Right ventricle myocardium superior (tissue), 1 donor: ENCODE results near the gene KDELR3. TPM values are rescaled to one million over a fixed set of nuclear protein-coding genes. Genes with fewer than 3 reads are reported as not detected.
"Not testable (repeated sequence)": the region's sequence is repeated elsewhere in the genome, so short reads cannot be mapped to it uniquely, and the experiment has no call there.

Experiments used
- ATAC-seq: fragments of 200-7000 bp; cut with Tn5 transposase; one replicate; pipeline ENCODE4 v1.9.1; 2020; ENCODE audit warnings: mild to moderate bottlenecking; ENCODE audit not compliant: poor library complexity
- DNase-seq: peaks from one replicate; pipeline ENCODE4 v3.0.0-alpha.2; 2020
- intact Hi-C: fragments of 100-400 bp; cut with DNase I; formaldehyde crosslinking; loops from one replicate; pipeline ENCODE4 v1.11.2; 2022
- total RNA-seq: library from RNA; stranded (reverse); fragmentation: NEBNext Ultra II Directional; extraction: Animal tissue kit (Norgen Biotek cat#: 25700); gene quantifications from one replicate; pipeline ENCODE4 v1.2.1, GENCODE V29; 2021
- donor health status: DM: no; HTN: yes; CAD: no; lungs with severe emphysema.

KDELR3 gene
- total RNA-seq, 1 donor from 2014 or later = 3.1 TPM

DNA sequence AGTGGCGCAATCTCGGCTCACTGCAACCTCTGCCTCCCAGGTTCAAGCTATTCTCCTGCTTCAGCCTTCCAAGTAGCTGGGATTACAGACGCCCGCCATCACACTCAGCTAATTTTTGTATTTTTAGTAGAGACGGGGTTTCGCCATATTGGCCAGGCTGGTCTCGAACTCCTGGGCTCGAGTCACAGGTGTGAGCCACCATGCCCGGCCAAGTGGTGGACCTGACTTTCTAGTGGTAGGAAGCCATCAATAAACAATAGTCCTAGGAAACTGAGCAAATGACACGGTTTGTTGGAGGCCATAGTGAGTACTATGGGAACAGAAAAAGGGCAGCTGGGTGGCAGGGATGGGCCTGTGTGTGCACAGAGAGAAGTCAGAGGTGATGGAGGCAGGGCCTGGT, 2.3 kb downstream of the KDELR3 start:
- intact Hi-C loops, DNase-seq, ATAC-seq: not testable (repeated sequence)

DNA sequence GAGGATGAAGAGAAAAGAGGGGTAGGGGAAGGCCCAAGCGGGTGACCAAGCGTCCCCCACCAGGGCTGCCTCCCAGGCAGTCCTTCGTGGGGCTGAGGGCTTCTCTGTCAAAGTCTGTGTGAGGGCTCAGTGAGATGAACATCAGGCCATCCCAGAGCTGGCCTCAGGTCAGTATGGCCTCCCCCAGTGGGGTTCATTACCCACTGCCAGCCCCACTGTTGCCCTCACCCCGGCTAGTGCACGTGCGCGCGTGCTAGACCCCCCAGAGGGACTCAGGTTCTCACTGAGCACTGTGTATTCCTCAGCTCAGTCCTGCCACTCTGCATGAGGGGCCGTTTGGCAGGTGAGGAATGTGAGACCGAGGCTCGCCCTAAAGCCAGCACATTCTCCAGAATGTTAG, 3.3 kb downstream of the KDELR3 start:
- intact Hi-C loops = no loop called here
- ATAC-seq (no peak), DNase-seq (no peak)

DNA sequence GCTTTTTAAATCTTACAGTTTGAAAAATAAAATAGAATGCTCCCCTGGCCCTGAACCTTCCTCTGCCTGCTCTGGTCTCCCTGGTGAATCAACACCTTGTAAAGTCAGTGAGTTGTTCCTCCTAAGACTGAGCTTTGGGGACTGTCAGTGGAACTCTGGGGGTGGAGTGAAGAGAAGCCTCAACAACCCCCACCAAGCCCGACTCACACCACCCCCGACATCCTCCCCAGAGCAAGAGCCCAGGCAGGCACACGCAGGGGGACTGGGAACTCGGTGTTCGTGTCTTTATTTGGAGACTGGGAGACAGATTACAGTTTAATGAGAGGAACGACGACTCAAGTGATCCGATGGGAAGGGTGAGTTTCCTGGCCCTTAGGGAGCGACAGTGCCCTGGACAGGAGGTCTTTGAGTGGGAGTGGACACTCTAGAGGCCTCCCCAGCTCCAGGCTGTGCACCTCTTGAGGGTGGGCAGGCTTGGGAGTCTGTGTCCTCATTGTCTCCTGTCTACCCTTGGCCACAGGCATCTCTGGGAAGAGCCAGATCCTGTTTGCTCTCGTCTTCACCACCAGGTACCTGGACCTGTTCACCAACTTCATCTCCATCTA, 6.2 kb downstream of the KDELR3 start:
- ATAC-seq (no peak), DNase-seq (no peak)
- intact Hi-C loops = no loop called here

DNA sequence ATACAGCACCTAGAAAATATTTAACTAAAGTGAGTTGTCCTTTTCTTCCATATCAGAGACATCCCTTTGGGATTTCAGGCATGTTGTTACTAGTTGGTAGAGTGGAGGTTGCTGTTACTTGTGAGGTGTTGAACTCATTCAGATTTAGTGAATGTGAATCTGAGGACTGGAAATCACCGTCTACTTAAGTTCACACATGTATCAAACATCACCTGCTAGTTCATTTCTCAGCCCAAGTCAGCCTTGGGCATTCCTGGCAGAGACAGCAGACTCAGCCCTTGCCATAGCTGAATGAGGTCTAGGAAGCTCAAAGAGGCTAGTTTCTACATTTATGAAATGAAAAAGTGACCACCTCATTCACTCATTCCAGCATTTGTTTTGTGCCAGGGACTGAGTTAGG, 9.7 kb downstream of the KDELR3 start:
- ATAC-seq (no peak), DNase-seq (no peak)
- intact Hi-C loops = no loop called here

DNA sequence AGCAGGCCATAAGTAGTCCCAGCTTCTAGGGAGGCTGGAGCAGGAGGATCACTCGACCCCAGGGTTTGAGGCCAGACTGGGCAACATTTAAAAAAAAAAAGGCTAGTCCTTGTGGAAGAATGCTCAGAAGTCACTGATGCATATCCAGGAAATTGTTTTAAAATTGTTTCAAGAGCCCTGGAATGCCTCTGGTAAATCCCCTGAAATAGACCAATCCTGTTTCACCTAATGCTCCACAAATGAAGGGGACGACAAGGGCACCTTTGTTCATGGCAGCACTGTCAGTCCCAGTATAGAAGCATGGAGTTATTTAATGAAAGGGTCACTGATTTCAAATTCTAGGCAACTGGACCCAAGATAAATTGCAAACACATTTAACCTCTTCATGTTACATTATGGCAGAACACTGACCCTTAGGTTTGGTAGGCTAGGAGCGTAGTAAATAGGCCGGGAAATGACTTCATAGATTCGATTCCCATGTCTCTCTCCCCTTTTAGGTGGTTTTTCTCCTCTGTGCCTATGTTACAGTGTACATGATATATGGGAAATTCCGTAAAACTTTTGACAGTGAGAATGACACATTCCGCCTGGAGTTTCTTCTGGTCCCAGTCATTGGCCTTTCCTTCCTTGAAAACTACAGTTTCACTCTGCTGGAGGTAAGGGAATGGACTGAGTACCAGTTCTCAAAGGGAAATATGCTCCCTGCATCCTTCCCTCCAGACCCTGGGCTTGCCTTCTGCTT, 11.4 kb downstream of the KDELR3 start:
- no peak for ATAC-seq
- intact Hi-C loops = no loop called here
- no peak for DNase-seq

DNA sequence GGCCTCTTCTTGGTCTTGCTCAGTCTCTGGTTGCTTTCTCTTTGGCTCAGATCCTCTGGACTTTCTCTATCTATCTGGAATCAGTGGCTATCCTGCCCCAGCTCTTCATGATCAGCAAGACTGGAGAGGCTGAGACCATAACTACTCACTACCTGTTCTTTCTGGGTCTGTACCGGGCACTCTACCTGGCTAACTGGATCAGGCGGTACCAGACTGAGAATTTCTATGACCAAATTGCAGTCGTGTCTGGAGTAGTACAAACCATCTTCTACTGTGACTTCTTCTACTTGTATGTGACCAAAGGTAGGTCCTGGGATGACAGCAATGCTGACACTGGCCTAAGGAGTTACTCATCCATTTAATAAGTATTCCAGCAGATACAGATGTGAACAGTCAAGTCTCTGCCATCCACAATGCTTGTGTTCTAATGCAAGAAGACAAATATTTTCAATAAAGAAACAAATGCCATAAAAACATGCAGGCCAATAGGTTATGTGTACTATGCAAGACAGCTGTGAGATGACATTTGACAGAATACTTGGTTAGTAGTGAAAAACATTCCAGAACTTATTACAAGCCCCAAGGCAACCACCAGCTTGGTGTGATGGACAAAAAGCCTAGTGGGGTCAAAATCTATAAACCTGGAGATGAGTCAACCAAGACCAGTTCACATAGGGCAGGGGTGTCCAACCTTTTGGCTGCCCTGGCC, 13.4 kb downstream of the KDELR3 start:
- ATAC-seq = no peak
- no peak for DNase-seq
- intact Hi-C loops = no loop called here

DNA sequence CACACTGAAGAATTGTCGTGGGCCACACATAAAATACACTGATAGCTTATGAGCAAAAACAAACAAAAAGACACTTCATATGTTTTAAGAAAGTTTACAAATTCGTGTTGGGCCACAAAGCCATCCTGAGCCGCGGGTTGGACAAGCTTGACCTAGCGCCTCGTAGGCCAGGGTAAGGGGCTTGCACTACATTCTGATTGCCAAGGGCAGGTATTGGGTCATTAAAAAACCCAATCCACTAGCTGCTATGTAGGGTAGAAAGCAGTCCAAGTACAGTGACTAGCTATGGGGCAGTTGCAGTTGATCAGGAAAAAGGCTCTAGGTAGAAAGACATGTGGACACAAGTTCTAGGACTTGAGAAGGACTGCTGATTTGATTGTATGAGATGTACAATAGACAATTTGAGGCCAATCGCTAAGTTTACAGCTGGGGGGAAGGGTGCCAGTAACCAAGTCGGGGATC, 14.0 kb downstream of the KDELR3 start:
- intact Hi-C loops = no loop called here
- ATAC-seq (no peak), DNase-seq (no peak)

DNA sequence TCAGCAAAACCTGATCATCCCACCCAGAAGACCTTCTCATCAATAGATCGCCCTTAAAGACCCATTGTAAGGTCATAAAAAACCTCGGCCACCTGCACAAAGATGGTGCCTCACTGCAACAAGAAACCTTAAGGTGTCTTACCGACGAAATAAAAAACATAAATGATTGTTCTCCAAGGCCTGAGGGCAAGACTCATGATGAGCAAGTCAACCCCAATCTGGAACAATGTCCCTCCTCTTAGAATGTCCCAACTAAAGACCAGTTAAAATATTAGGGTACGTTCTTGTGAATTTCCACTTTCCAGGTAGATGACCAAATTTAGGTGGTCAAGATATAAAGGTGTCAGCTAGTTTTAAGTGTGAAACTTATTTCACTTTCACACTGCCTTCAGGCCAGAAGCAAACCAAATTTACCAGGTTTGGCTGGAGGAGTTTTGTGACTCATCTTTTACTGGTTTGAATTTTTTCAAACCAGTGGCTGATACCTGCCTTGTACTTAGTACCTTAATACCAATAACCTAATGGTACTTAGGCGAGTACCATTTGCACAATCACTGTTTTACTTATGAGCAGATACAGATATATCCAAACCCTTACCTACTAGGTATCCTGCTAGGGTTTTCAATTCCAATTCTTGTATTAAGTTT, 14.9 kb downstream of the KDELR3 start:
- intact Hi-C loops = no loop called here
- DNase-seq (no peak), ATAC-seq (no peak)

DNA sequence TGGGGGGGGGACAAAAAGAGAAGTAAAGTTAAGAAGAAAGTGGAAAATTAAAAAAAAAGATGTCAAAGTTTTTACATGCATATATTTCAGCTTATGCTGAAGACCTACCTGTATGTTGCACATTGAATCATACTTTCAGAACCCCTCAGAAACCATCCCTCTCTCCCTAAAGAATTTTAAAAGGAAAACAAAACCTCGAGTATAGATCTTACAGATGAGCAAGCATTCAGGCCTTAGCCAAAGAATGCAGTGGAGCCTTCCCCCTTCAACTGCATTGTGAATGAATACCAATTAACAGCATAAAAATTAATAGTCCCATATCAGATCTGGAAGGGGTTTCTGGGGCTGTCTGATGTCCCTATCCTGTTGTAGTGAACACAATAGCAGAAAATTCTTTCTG, 16.3 kb downstream of the KDELR3 start:
- intact Hi-C loops = no loop called here

DNA sequence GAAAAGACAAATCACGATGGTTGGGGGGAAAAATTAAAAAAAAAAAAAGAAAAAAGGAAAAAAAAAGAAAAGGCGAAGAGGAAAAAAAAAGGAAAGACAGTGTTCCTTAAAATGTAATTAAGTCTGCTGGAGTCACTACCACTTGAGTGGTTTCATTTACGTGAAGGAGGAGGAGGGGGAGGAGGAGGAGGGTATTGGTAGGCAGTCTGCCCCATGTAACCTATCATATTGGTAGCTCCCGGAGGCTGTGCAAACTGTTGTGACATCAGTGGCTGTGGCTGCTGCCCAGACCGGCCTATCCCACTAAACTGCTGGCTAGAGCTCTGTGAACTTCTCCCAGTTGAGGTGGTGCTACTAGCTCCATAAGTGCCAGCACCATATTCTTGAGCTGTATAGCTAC, 17.9 kb downstream of the KDELR3 start:
- intact Hi-C loops = no loop called here
- DNase-seq = no peak
- peak; percentile 26 for ATAC-seq

More for the DNA sequence above, 16.3 kb downstream of the KDELR3 start:
- no peak for DNase-seq
- ATAC-seq = no peak

DNA sequence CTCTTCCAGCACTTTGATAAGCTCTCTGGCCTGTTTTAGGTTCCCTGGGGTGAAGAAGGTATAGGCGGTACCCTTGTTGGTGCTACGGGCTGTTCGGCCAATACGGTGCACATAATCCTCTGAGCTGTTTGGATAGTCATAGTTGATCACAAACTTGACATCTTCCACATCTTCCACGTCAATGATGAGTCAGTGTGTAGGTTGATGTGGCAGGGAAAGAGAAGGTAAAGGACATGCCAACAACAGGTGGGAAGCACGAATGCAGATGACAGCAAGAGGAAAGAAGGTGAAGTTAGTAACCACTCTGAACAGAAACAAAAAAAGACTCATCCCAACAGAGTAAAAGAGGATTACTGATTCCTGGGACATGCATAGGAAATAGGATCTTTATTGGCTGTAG, 20.1 kb downstream of the KDELR3 start:
- DNase-seq (no peak), ATAC-seq (no peak)
- intact Hi-C loops = no loop called here

DNA sequence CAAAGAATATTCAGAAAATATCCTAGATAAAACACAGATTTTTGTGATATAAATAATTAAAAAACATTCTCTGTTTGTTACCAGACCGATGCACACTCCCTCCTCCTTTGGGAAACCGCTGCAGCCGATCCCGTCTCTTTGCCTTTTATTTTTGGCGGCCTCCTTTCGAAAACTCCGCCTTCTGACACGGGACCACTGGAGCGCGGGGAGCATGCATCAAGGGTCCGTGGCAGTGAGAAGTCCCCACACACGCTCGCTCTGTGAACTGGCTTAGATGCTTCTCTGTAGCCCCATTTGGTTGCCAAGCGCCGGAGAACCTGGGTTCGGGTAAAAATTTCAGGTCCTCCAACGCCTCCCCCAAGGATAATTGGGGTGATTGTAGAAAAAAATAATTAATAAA, 21.2 kb downstream of the KDELR3 start:
- DNase-seq (no peak), ATAC-seq (no peak)
- intact Hi-C loops = no loop called here

DNA sequence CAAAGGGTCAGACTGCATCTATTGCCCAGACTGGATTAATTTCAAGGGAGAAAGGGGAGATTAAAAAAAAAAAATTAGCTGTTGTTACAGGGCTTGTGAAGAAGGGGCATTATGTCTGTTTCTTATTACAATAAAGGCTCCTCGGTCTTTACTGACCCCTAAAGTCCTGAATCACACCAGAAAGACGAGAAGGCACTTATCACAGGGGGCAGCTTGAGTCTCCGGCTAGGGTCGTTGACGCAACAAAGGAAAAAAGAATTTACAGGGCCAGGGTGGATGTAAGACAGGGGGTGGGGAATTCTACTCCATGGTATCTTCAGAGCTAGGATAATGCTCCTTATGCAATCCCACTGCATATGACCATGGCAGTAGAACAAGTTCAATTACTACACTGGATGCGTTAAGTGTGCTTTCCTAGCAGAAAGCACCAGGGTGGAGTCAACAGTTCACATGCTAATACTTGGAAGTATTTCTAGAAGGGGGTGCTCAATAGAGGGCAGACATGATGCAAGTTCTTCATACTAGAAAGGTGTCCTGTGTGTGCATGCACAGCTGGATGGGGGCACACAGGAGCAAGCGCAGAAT, 21.8 kb downstream of the KDELR3 start:
- intact Hi-C loops = no loop called here
- peak; percentile 4 for ATAC-seq
- DNase-seq = no peak

DNA sequence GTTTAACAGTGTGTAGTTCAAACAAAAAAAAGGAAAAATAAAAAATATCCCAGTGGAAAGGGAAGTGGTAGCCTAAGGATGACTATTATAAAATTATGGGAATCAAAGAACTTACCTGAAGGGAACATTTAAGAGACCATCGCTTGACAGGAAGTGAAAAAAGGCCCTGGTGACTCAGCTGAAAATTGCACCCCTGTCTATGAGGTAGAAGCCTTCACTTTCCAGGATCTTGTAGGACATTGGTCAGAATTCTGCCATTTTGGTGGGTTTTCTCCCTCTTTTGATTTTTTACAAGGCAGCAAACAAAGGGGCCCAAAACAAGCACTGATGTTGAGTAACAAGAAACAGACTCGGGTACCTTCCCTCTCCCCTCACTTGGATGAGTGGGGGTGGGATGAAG, 22.6 kb downstream of the KDELR3 start:
- ATAC-seq = no peak
- no peak for DNase-seq
- intact Hi-C loops = no loop called here

DNA sequence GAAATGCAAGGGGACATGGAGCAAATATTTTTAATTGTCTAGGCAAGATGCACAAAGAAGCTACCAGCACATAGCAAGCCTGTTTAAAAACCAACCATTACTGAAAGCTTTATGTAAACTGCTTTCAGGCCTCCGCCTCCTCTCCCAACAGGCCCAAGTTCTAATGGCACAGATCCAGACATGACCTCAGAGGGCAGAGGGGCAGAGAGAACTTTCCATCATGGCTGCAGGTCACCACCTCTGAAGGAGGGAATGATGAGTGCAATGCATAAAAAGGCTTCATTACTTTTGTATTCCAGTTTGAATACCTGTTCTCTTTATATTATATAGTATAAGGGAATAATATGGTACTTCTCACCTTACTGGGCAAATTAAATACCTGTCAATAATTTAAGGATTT, 23.0 kb downstream of the KDELR3 start:
- DNase-seq (peak; percentile 64), ATAC-seq (peak; percentile 89)
- intact Hi-C loops = no loop called here

DNA sequence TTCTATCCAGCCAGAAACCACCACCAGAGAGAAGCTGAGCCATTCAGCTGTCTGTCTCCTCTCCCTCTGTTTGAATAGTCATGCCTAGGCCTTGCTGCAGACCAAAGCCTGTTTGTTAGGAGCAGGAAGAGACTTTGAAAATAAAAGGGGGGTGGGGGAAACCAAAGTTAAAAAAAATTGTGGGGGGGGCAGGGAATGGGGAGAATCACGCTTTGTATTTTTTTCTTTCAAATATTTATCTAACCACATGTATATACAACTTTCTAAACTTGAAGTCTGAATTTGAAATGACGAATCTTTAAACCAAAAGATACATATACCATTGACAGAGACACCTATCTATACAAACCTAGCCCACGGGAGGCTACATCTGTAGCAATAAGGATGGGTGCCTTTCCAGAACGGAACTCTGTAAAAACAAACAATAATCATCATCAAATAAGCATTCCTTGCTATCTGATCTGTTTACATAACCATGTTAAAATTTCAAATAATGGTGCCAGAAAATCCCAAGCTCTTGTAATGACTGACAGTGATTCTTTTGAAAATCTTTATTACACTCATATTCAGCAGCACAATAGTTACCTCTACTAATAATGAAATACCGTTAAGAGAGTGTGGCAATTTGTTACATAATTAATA, 23.9 kb downstream of the KDELR3 start:
- DNase-seq = no peak
- intact Hi-C loops = no loop called here
- ATAC-seq = no peak

DNA sequence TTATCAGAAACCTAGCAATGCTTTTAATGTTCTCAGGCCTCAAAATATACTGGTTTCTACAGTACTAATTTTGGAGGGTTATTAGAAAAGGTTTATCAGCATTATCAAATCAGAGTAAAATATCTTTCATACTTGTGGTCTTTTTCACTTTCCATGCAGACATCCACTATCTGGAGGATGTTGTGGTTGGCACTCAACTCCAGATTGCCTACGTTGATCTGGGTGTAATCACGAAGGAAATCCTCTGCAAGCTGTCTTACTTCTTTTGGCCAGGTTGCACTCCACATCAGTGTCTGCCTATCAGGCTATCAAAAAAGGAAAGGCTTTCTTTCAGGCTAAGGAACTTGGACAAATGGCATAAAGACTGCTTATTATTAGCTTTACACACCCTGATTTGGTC, 26.6 kb downstream of the KDELR3 start:
- DNase-seq = no peak
- intact Hi-C loops = no loop called here
- no peak for ATAC-seq

DNA sequence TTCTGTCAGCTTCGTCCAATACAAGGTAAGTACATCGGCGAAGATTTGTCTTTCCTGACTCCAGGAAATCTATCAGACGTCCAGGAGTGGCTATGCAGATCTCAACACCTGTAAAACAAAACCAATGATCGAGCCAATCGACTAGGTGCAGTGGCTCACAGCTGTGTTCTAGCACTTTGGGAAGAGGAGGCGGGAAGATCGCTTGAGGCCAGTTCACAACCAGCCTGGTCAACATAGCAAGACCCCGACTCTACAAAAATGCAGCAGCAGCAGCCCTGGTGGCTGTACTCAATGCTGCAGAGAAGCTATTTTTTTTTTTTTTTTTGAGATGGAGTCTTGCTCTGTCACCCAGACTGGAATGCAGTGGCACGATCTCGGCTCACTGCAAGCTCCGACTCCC, 27.0 kb downstream of the KDELR3 start:
- no peak for DNase-seq
- intact Hi-C loops = no loop called here
- ATAC-seq = no peak

DNA sequence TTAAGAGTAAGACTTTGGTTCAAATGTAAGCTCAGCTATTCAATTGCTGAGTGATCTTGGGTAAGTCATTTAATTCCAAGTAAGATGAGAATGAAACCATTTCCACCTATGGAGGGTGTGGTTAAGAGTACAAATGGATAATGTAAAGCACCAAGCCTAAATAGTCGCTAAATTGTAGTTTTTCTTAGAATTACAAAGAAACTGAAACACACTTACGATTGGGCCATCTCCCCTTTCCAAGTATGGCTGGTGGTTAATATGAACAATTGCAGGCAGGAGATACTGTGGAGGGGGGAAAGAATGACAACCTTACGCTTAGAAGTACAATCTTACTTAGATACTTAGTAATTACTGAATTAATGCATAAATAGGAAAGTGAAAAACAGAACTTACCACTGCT, 30.0 kb downstream of the KDELR3 start:
- ATAC-seq (no peak), DNase-seq (no peak)
- intact Hi-C loops = no loop called here
